ENCODE measurements around the gene CDC27.

DNA sequence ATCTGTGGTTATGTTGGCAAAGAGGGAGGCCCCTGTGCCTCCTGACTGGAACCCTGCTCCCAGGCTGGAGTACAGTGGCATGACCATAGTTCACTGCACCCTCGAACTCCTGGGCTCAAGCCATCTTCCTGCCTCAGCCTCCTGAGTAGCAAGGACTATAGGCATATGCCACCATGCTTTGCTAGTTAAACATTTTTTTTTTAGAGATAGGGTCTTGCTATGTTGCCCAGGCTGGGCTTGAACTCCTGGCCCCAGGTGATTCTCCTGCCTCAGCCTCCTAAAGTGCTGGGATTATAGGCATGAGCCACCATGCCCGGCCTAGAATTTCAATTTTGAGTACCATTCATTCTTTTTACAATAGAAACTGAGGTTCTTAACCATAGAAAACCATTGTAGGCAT is 43.4 kb upstream of the CDC27 start:
- no peak for TF ChIP-seq CTCF (IDR thresholded peaks at IDR 0.05; ENCODE audit: insufficient read depth, low read length)
- no peak for TF ChIP-seq GABPA (IDR thresholded peaks at IDR 0.05; ENCODE audit: low read depth)
- no peak for TF ChIP-seq REST (IDR thresholded peaks at IDR 0.05; ENCODE audit: insufficient replicate concordance, low read depth)
- no peak for TF ChIP-seq SPI1 (IDR thresholded peaks at IDR 0.05; ENCODE audit: borderline replicate concordance, low read depth)
